HepG2 (cell line): ENCODE measurements around the gene CRYBA2. TPM values are rescaled to one million over a fixed set of nuclear protein-coding genes. Genes with fewer than 3 reads are reported as not detected.
A peak's percentile ranks its signal among the peaks of the same experiment; 100 is the strongest.

ENCODE experiments used
- ATM ChIP-seq: fragments of 450-650 bp; IDR thresholded peaks from 2 replicates; pipeline ENCODE4 v1.7.1; 2017; ENCODE audit warnings: mild to moderate bottlenecking, borderline replicate concordance
- DNMT1 ChIP-seq: sonication (generic); formaldehyde crosslinking; IDR thresholded peaks from 2 replicates; pipeline ENCODE4 v1.5.1; 2020; ENCODE audit warnings: mild to moderate bottlenecking, missing genetic modification reagents
- KDM3A ChIP-seq: IDR thresholded peaks from 2 replicates; pipeline ENCODE4 v1.6.1; 2018; ENCODE audit warnings: low read depth, missing compliant biosample characterization
- MTF2 ChIP-seq: sonication (generic); formaldehyde crosslinking; IDR thresholded peaks from 2 replicates; pipeline ENCODE4 v1.5.0; 2020; ENCODE audit warnings: missing genetic modification reagents, borderline replicate concordance
- ONECUT2 ChIP-seq: sonication (generic); formaldehyde crosslinking; IDR thresholded peaks from 2 replicates; pipeline ENCODE4 v1.4.0; 2020; ENCODE audit warnings: missing genetic modification reagents
- PPARG ChIP-seq: conservative IDR thresholded peaks from 2 replicates; pipeline ENCODE4 v1.6.1; 2016; ENCODE audit warnings: missing biosample characterization, missing genetic modification reagents
- RNF2 ChIP-seq: fragments of 450-650 bp; conservative IDR thresholded peaks from 2 replicates; pipeline ENCODE4 v1.6.1; 2016; ENCODE audit warnings: low read depth
- TAF1 ChIP-seq: sonication (generic); formaldehyde crosslinking; IDR thresholded peaks from 2 replicates; pipeline ENCODE4 v1.4.0; 2020; ENCODE audit warnings: missing genetic modification reagents
- ZNF891 ChIP-seq: sonication (generic); formaldehyde crosslinking; IDR thresholded peaks from 2 replicates; pipeline ENCODE4 v1.5.0; 2020; ENCODE audit warnings: mild to moderate bottlenecking, missing genetic modification reagents
- polyA plus RNA-seq, 8 experiments: library from polyadenylated mRNA; depleted of rRNA in 3 of 8; stranded (reverse) in 7 of 8; unstranded in 1 of 8; fragments of >200 nt; fragmentation: Illumina TruSeq in 4 of 8; extraction: Trizol in 4 of 8; gene quantifications; 2 replicates each; pipeline versions ENCODE4 v1.2.1 to v1.2.3, GENCODE V29; 2011 to 2016; ENCODE audit warnings: low read depth in 4 of 8, missing spikeins in 1 of 8, mixed read lengths in 1 of 8; ENCODE audit not compliant: insufficient read depth in 1 of 8
- total RNA-seq, 5 experiments: library from RNA; depleted of rRNA; stranded (reverse); fragments of >200 nt; fragmentation: Illumina TruSeq; extraction: Trizol; gene quantifications; 2 replicates each; pipeline ENCODE4 v1.2.3, GENCODE V29; 2016; ENCODE audit warnings: low read depth in 1 of 5
- TF ChIP-seq, protein P1 (sequence below): sonication (generic); formaldehyde crosslinking; IDR thresholded peaks from 2 replicates; pipeline ENCODE4 v1.4.0; 2020; ENCODE audit warnings: missing genetic modification reagents
- TF ChIP-seq, protein P2 (sequence below): sonication (generic); formaldehyde crosslinking; IDR thresholded peaks from 2 replicates; pipeline ENCODE4 v1.4.0; 2020; ENCODE audit warnings: missing genetic modification reagents, borderline replicate concordance
- TF ChIP-seq, protein P3 (sequence below): sonication (generic); formaldehyde crosslinking; IDR thresholded peaks from 2 replicates; pipeline ENCODE4 v1.4.0; 2020; ENCODE audit warnings: mild to moderate bottlenecking, missing genetic modification reagents
- TF ChIP-seq, protein P4 (sequence below): sonication (generic); formaldehyde crosslinking; IDR thresholded peaks from 2 replicates; pipeline ENCODE4 v1.8.1; 2022; ENCODE audit warnings: mild to moderate bottlenecking, missing genetic modification reagents
- TF ChIP-seq, protein P5 (sequence below): sonication (generic); formaldehyde crosslinking; IDR thresholded peaks from 2 replicates; pipeline ENCODE4 v1.4.0; 2020; ENCODE audit warnings: mild to moderate bottlenecking, missing genetic modification reagents
- TF ChIP-seq, protein P6 (sequence below): sonication (generic); formaldehyde crosslinking; IDR thresholded peaks from 2 replicates; pipeline ENCODE4 v1.5.0; 2020; ENCODE audit warnings: mild to moderate bottlenecking, missing genetic modification reagents, borderline replicate concordance
- TF ChIP-seq, protein P7 (sequence below): sonication (generic); formaldehyde crosslinking; IDR thresholded peaks from 2 replicates; pipeline ENCODE4 v1.4.0; 2020; ENCODE audit warnings: mild to moderate bottlenecking, missing genetic modification reagents

The CRYBA2 gene
- total and polyA plus RNA-seq, 2 of the 13 experiments (the other 11 are each of a cell fraction or from before 2014, with no cell fraction given), result not detected

DNA sequence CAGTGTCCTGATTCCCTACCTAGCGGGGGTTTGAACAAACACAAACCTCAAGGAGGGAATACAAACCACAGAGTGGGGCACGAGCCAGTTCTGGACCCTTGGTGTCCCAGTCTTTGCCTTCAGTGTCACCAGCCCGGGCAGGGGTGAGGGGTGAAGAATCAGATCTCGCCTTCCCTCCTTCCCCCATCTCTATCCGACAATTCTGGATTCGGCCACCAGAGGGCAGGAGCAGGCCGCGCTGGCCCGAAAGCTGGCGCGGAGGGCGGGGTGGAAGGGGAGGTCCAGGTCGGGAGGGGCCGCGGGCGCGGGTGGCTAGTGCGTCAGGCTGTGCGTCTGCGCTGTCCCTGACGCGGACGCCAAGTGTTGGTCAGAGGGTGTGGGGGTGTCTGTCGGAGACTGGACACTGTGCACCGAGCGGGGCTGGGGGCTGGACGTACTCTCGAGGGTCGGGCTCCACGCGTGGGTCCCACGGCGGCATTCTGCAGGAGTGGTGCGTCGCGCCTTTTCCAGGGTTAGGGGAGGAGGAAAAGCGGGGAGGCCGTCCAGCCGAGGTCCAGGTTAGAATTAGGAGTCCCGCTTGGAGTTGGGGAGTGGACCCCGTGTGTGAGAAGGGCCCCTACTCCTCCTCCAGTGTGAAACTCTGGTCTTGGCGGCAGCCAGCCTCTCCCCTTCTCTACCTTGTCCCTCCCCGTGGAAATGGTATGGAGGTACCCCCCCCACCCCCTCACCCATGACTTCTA is 2.9 kb upstream of the CRYBA2 start (continued):
- TF ChIP-seq, protein P1, sequence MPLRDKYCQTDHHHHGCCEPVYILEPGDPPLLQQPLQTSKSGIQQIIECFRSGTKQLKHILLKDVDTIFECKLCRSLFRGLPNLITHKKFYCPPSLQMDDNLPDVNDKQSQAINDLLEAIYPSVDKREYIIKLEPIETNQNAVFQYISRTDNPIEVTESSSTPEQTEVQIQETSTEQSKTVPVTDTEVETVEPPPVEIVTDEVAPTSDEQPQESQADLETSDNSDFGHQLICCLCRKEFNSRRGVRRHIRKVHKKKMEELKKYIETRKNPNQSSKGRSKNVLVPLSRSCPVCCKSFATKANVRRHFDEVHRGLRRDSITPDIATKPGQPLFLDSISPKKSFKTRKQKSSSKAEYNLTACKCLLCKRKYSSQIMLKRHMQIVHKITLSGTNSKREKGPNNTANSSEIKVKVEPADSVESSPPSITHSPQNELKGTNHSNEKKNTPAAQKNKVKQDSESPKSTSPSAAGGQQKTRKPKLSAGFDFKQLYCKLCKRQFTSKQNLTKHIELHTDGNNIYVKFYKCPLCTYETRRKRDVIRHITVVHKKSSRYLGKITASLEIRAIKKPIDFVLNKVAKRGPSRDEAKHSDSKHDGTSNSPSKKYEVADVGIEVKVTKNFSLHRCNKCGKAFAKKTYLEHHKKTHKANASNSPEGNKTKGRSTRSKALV (CRISPR knock-in tag), result no peak
- TF ChIP-seq, protein P2, sequence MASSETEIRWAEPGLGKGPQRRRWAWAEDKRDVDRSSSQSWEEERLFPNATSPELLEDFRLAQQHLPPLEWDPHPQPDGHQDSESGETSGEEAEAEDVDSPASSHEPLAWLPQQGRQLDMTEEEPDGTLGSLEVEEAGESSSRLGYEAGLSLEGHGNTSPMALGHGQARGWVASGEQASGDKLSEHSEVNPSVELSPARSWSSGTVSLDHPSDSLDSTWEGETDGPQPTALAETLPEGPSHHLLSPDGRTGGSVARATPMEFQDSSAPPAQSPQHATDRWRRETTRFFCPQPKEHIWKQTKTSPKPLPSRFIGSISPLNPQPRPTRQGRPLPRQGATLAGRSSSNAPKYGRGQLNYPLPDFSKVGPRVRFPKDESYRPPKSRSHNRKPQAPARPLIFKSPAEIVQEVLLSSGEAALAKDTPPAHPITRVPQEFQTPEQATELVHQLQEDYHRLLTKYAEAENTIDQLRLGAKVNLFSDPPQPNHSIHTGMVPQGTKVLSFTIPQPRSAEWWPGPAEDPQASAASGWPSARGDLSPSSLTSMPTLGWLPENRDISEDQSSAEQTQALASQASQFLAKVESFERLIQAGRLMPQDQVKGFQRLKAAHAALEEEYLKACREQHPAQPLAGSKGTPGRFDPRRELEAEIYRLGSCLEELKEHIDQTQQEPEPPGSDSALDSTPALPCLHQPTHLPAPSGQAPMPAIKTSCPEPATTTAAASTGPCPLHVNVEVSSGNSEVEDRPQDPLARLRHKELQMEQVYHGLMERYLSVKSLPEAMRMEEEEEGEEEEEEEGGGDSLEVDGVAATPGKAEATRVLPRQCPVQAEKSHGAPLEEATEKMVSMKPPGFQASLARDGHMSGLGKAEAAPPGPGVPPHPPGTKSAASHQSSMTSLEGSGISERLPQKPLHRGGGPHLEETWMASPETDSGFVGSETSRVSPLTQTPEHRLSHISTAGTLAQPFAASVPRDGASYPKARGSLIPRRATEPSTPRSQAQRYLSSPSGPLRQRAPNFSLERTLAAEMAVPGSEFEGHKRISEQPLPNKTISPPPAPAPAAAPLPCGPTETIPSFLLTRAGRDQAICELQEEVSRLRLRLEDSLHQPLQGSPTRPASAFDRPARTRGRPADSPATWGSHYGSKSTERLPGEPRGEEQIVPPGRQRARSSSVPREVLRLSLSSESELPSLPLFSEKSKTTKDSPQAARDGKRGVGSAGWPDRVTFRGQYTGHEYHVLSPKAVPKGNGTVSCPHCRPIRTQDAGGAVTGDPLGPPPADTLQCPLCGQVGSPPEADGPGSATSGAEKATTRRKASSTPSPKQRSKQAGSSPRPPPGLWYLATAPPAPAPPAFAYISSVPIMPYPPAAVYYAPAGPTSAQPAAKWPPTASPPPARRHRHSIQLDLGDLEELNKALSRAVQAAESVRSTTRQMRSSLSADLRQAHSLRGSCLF (CRISPR knock-in tag), result no peak
- TF ChIP-seq, protein P3, sequence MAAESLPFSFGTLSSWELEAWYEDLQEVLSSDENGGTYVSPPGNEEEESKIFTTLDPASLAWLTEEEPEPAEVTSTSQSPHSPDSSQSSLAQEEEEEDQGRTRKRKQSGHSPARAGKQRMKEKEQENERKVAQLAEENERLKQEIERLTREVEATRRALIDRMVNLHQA (CRISPR knock-in tag), result no peak
- TF ChIP-seq TAF1 (CRISPR knock-in tag) (no peak), KDM3A (CRISPR knock-in tag) (peak; percentile 64; the same call in 1 of the 2 replicates), PPARG (CRISPR knock-in tag) (0 out of 2 replicates have a peak, but pooled peaks have one; percentile 26), ZNF891 (CRISPR knock-in tag) (peak; percentile 64; the same call in 1 of the 2 replicates), ATM (no peak), MTF2 (CRISPR knock-in tag) (peak; percentile 99), RNF2 (0 out of 2 replicates have a peak, but pooled peaks have one; percentile 29), ONECUT2 (CRISPR knock-in tag) (no peak), DNMT1 (CRISPR knock-in tag) (no peak)
- TF ChIP-seq, protein P4, sequence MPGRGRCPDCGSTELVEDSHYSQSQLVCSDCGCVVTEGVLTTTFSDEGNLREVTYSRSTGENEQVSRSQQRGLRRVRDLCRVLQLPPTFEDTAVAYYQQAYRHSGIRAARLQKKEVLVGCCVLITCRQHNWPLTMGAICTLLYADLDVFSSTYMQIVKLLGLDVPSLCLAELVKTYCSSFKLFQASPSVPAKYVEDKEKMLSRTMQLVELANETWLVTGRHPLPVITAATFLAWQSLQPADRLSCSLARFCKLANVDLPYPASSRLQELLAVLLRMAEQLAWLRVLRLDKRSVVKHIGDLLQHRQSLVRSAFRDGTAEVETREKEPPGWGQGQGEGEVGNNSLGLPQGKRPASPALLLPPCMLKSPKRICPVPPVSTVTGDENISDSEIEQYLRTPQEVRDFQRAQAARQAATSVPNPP (CRISPR knock-in tag), result 0 out of 2 replicates have a peak, but pooled peaks have one; percentile 26
- TF ChIP-seq, protein P5, sequence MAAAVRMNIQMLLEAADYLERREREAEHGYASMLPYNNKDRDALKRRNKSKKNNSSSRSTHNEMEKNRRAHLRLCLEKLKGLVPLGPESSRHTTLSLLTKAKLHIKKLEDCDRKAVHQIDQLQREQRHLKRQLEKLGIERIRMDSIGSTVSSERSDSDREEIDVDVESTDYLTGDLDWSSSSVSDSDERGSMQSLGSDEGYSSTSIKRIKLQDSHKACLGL, result no peak
- TF ChIP-seq, protein P6, sequence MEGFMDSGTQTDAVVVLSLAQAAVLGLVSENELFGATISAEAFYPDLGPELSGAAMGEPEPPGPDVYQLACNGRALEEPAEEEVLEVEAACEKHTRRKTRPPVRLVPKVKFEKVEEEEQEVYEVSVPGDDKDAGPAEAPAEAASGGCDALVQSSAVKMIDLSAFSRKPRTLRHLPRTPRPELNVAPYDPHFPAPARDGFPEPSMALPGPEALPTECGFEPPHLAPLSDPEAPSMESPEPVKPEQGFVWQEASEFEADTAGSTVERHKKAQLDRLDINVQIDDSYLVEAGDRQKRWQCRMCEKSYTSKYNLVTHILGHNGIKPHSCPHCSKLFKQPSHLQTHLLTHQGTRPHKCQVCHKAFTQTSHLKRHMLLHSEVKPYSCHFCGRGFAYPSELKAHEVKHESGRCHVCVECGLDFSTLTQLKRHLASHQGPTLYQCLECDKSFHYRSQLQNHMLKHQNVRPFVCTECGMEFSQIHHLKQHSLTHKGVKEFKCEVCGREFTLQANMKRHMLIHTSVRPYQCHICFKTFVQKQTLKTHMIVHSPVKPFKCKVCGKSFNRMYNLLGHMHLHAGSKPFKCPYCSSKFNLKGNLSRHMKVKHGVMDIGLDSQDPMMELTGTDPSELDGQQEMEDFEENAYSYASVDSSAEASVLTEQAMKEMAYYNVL, result no peak
- TF ChIP-seq, protein P7, sequence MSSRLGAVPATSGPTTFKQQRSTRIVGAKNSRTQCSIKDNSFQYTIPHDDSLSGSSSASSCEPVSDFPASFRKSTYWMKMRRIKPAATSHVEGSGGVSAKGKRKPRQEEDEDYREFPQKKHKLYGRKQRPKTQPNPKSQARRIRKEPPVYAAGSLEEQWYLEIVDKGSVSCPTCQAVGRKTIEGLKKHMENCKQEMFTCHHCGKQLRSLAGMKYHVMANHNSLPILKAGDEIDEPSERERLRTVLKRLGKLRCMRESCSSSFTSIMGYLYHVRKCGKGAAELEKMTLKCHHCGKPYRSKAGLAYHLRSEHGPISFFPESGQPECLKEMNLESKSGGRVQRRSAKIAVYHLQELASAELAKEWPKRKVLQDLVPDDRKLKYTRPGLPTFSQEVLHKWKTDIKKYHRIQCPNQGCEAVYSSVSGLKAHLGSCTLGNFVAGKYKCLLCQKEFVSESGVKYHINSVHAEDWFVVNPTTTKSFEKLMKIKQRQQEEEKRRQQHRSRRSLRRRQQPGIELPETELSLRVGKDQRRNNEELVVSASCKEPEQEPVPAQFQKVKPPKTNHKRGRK (CRISPR knock-in tag), result no peak
